A673 (cell line): ENCODE results near the gene DET1.

Experiments
- EZH2 ChIP-seq: fragments of 200-600 bp; sonication (generic); IDR thresholded peaks from 2 replicates; pipeline ENCODE4 v1.6.1; 2017; ENCODE audit warnings: borderline replicate concordance, low read depth, mild to moderate bottlenecking, mixed read lengths, antibody characterized with exemption, low read length; ENCODE audit not compliant: poor library complexity, severe bottlenecking
- TF ChIP-seq, protein P1 (sequence below): fragments of 300-800, 200-600 bp; sonication (generic); conservative IDR thresholded peaks from 2 replicates; pipeline ENCODE4 v1.5.1; 2017; ENCODE audit warnings: low read depth, mild to moderate bottlenecking, antibody characterized with exemption, low read length, moderate library complexity, mixed read lengths

DNA sequence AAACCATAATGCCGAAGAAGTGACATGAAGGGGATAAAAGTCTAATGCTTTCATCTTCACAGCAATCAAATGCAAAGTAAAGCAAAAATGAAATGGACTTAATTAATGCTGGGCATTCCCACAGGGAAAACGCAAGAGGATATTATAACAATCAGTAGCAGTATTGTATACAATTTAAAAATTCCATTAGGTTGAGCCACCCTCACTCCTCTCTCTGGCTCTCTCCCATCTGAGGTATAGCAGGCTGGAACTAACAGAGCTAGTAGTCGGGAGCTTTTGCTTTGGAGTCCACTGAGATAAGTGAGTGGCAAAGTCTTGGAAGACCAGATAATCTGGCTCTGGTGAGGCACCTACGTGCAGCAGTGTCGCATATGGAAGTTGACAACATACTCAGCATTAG lies 33.9 kb downstream of the DET1 start:
- TF ChIP-seq EZH2, result no peak
- TF ChIP-seq, protein P1, sequence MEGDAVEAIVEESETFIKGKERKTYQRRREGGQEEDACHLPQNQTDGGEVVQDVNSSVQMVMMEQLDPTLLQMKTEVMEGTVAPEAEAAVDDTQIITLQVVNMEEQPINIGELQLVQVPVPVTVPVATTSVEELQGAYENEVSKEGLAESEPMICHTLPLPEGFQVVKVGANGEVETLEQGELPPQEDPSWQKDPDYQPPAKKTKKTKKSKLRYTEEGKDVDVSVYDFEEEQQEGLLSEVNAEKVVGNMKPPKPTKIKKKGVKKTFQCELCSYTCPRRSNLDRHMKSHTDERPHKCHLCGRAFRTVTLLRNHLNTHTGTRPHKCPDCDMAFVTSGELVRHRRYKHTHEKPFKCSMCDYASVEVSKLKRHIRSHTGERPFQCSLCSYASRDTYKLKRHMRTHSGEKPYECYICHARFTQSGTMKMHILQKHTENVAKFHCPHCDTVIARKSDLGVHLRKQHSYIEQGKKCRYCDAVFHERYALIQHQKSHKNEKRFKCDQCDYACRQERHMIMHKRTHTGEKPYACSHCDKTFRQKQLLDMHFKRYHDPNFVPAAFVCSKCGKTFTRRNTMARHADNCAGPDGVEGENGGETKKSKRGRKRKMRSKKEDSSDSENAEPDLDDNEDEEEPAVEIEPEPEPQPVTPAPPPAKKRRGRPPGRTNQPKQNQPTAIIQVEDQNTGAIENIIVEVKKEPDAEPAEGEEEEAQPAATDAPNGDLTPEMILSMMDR, result no peak
